Eye (tissue), 1 donor: Measurements from ENCODE around the gene SIX3.

Experiments
- DNase-seq: peaks from one replicate; pipeline ENCODE4 v3.0.0-alpha.2; 2015

The SIX3 gene

GRCh38 chr2:44959855-44960254, 18.4 kb downstream of the SIX3 start:
- peak; percentile 61 for DNase-seq

GRCh38 chr2:44960871-44961270, 19.4 kb downstream of the SIX3 start:
- no peak for DNase-seq

GRCh38 chr2:44962176-44962695, 20.7 kb downstream of the SIX3 start:
- DNase-seq = no peak

- DNase-seq = peak; percentile 91
These were observed 23.3 kb downstream of the SIX3 start for GRCh38 chr2:44964752-44965236.

- peak; percentile 9 for DNase-seq
These were observed 24.2 kb downstream of the SIX3 start for GRCh38 chr2:44965684-44966083.

GRCh38 chr2:44967056-44967455, 25.6 kb downstream of the SIX3 start:
- peak; percentile 14 for DNase-seq

GRCh38 chr2:44967727-44968432, 26.4 kb downstream of the SIX3 start:
- DNase-seq = no peak

- no peak for DNase-seq
These were observed 28.4 kb downstream of the SIX3 start for GRCh38 chr2:44969936-44970335.

- DNase-seq = no peak
These were observed 29.4 kb downstream of the SIX3 start for GRCh38 chr2:44970846-44971450.

- peak; percentile 82 for DNase-seq
These were observed 31.5 kb downstream of the SIX3 start for GRCh38 chr2:44972771-44973535.

GRCh38 chr2:44974064-44974715, 32.7 kb downstream of the SIX3 start:
- peak; percentile 87 for DNase-seq

- DNase-seq = no peak
These were observed 34.3 kb downstream of the SIX3 start for GRCh38 chr2:44975571-44976450.

GRCh38 chr2:44979581-44979980, 38.1 kb downstream of the SIX3 start:
- no peak for DNase-seq

GRCh38 chr2:44980751-44981713, 39.5 kb downstream of the SIX3 start:
- no peak for DNase-seq

- DNase-seq = peak; percentile 94
These were observed 40.2 kb downstream of the SIX3 start for GRCh38 chr2:44981714-44982108.

GRCh38 chr2:44983836-44984604, 42.5 kb downstream of the SIX3 start:
- no peak for DNase-seq

- DNase-seq = no peak
These were observed 47.7 kb downstream of the SIX3 start for GRCh38 chr2:44989176-44989575.

- DNase-seq = no peak
These were observed 52.9 kb downstream of the SIX3 start for GRCh38 chr2:44994377-44994776.
